ENCODE data around the gene ZNF746. TPM values are rescaled to one million over a fixed set of nuclear protein-coding genes. Genes with fewer than 3 reads are reported as not detected.

The ZNF746 gene
- total RNA-seq, 1 donor from 2014 or later, result 16.2 TPM

DNA sequence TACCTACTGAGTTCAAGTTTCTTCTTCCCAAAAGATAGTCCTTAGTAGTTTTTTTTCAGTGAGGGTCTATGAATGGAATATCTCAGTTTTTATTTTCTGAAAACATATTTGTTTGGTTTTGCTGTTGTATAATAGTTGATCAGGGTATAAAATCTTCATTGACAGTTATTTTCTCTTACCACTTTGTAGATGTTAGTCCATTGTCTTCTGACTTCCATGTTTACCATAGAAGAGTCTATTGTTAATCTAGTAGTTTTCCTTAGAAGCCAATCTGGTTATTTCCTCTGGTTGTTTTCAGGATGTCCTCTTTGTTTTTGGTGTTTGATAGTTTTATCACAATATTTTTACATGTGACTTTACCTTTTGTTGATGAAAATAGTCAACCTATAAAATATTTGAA lies 31.2 kb downstream of the ZNF746 start:
- peaks cover 21% of the 10 kb centered on the region for H3K9me3 Mint-ChIP-seq (ENCODE audit: low read depth)
- H3K4me3 Mint-ChIP-seq (ENCODE audit: unreplicated experiment), result no peak overlapping the region
- H3K4me1 Mint-ChIP-seq (ENCODE audit: low read depth), result peaks cover under 1% of the 10 kb centered on the region
- no peak for TF ChIP-seq CTCF (IDR thresholded peaks at IDR 0.05)
- no peaks in the 10 kb centered on the region for H3K27me3 Mint-ChIP-seq (ENCODE audit: low read depth)
- H3K27ac Mint-ChIP-seq (ENCODE audit: unreplicated experiment), result no peak overlapping the region
- DNase-seq (ENCODE audit: low spot score), result no peak
- H3K36me3 Mint-ChIP-seq (ENCODE audit: low read depth), result peaks cover 10% of the 10 kb centered on the region

GRCh38 chr7:149463500-149464161 lies 34.0 kb downstream of the ZNF746 start:
- Mint-ChIP-seq H3K9me3 (ENCODE audit: low read depth) (peaks cover 16% of the 10 kb centered on the region), H3K36me3 (ENCODE audit: low read depth) (peaks cover 1% of the 10 kb centered on the region), H3K27me3 (ENCODE audit: low read depth) (no peaks in the 10 kb centered on the region), H3K4me3 (ENCODE audit: unreplicated experiment) (no peak overlapping the region), H3K4me1 (ENCODE audit: low read depth) (peaks cover 10% of the 10 kb centered on the region), H3K27ac (ENCODE audit: unreplicated experiment) (no peak overlapping the region)
- TF ChIP-seq CTCF (IDR thresholded peaks at IDR 0.05), result no peak
- no peak for DNase-seq (ENCODE audit: low spot score)

- Mint-ChIP-seq H3K36me3 (ENCODE audit: low read depth) (peaks cover 1% of the 10 kb centered on the region), H3K4me3 (ENCODE audit: unreplicated experiment) (no peak overlapping the region), H3K4me1 (ENCODE audit: low read depth) (peaks cover 16% of the 10 kb centered on the region), H3K27me3 (ENCODE audit: low read depth) (no peaks in the 10 kb centered on the region), H3K27ac (ENCODE audit: unreplicated experiment) (no peak overlapping the region), H3K9me3 (ENCODE audit: low read depth) (peaks cover 14% of the 10 kb centered on the region)
- TF ChIP-seq CTCF (IDR thresholded peaks at IDR 0.05), result no peak
- no peak for DNase-seq (ENCODE audit: low spot score)
These were observed 35.5 kb downstream of the ZNF746 start for GRCh38 chr7:149462101-149462520.

DNA sequence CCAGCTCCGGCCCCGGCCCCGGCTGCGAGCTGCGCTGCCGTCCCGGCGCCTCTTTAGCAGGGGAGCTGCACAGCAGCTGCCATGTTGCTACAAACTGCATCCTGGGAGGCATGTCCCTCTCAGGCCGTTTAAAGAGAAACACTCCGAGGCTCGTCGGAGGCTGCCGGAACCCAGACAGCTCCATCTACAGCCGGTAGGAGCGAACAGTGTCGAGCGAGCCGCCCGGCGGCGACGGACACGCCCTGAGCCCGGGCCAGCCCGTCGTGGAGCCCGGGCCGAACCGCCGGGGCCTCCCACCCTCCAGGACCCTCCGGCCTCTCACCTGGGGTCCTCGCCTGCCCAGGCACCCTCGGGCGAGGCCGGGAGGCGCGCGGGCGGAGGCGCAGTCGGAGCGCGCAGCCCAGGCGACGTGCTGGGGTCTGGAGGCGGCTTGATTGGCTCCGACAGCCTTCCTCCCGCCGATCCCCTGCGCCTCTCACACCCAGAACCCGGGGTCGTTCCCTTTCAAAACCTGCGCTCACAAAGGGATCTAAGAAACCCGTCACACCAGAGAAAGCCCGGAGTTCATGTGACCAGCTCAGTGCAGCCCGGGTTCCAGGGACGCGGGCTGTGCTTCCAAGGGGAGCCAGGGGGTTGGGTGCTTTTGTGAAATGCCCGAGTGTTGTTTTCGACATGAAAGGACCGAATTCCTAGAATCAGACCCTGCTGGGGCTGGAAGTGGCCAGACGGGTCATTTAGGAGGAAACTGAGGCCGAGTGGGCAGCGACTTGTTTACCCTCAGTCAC lies 36.9 kb downstream of the ZNF746 start, which contains the start of gene ZNF777:
TSS of gene ZNF777 (minus strand) at position 570 of the 785 bp plus-strand sequence. CDS start 5,040 bp downstream, outside the sequence.
- Mint-ChIP-seq H3K4me3 (ENCODE audit: unreplicated experiment) (peak within 1 kb of the TSS; percentile 85), H3K27me3 (ENCODE audit: low read depth) (no peaks in the 10 kb centered on the region), H3K27ac (ENCODE audit: unreplicated experiment) (peak within 1 kb of the TSS; percentile 82), H3K9me3 (ENCODE audit: low read depth) (peaks cover 2% of the 10 kb centered on the region), H3K36me3 (ENCODE audit: low read depth) (peaks cover 1% of the 10 kb centered on the region), H3K4me1 (ENCODE audit: low read depth) (peaks cover 16% of the 10 kb centered on the region)
- peak; percentile 95 for DNase-seq (ENCODE audit: low spot score)
- peak; percentile 76 for TF ChIP-seq CTCF (IDR thresholded peaks at IDR 0.05)
